ENCODE data around the gene MAPKAPK2.

Gene MAPKAPK2

GRCh38 chr1:206725109-206725963 is 40.6 kb downstream of the MAPKAPK2 start:
- no peak for DNase-seq

DNA sequence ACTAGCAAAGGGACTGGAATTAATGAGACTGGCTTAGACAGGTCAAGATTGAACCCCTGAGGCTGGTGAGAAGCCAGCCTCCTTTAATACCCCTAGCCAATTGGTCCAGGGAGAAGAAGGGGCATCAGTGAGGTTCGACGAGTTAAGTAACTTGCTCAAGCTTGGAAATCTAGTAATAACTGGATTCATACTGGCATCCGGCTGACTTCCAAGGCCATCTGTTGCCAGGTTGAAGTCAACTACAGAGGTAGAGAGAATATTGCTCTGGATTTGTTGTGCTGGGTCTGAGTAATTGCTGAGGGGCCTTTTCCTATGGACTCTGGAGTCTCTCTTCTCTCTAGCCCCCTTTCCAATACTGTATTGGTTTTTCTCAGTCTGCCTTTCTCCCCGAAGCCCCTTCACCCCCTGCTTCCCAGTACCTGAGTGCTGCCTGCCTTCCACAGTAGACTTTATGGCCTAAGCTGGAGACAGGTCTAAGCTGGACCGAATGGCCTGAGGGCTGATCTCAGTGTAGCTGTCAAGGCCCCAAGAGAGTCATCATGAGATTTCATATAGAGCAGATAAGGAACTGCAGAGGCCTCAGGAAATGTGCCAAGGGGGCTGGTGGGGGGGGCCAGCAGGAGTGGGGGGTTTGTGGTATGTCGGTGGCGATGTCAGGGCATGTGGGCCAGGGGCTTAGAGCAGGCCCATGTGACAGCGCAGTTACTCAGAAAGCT is 43.4 kb downstream of the MAPKAPK2 start:
- DNase-seq, result no peak

- no peak for DNase-seq
Measured at GRCh38 chr1:206728697-206728987, 43.9 kb downstream of the MAPKAPK2 start.

DNA sequence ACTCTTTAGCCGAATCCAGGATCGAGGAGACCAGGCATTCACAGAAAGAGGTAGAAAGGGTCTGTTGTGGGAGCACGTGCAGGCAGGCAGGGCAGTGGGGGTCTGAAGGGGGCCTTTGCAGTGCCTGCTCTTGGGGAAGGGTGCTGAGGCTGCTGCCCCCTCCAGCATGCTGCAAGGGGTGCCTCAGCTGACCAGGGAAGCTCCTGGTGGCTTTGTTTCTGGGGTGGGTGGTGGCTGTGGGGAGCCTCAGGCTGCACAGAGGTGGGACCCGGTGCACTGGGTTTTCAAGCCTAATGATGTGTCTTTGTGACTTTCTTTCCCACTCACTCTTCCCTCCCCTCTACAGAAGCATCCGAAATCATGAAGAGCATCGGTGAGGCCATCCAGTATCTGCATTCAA is 44.3 kb downstream of the MAPKAPK2 start:
- no peak for DNase-seq

GRCh38 chr1:206729507-206729906 is 44.8 kb downstream of the MAPKAPK2 start:
- no peak for DNase-seq

DNA sequence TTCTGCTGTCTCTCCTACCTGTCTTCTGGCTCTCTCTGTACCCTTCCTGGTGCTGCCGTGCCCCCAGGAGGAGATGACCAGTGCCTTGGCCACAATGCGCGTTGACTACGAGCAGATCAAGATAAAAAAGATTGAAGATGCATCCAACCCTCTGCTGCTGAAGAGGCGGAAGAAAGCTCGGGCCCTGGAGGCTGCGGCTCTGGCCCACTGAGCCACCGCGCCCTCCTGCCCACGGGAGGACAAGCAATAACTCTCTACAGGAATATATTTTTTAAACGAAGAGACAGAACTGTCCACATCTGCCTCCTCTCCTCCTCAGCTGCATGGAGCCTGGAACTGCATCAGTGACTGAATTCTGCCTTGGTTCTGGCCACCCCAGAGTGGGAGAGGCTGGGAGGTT is 47.8 kb downstream of the MAPKAPK2 start:
- DNase-seq, result no peak

DNA sequence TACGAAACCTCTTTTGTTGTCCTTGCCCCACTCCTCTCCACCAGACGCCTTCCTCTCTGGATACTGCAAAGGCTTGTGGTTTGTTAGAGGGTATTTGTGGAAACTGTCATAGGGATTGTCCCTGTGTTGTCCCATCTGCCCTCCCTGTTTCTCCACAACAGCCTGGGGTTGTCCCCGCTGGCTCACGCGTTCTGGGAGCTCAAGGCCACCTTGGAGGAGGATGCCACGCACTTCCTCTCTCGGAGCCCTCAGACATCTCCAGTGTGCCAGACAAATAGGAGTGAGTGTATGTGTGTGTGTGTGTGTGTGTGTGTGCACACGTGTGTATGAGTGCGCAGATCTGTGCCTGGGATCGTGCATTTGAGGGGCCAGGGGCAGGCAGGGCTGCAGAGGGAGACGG is 48.3 kb downstream of the MAPKAPK2 start:
- no peak for DNase-seq

DNA sequence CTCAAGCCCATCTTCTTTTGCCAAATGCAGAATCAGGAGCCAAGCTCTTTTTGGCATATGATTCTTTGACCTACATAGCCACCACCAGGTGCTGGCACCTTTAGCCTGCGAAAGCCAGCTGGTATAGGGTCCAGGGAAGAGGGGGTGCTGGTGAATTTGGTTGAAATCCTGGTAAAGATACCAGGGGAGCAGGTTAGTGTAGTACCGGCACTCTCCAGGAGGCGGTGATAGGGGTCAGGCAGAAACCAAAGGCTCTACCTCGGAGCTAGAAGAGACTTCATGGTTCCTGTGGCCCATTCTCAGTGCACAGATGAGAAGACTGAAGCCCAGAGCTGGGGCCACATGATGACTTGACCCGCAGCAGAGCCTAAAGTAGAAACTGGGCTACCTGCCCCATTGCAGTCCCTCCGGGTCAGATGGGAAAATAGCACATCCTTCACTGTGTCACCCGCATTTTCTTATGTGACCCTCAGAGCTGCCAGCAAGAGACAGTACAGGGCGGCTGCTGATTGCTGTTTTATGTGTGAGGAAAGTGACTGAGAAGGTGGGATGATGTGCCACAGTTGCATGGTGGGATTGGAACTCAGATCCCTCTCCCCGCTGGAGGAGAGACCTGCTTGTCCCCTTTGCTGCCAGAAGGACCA is 49.9 kb downstream of the MAPKAPK2 start:
- peak; percentile 12 for DNase-seq

DNA sequence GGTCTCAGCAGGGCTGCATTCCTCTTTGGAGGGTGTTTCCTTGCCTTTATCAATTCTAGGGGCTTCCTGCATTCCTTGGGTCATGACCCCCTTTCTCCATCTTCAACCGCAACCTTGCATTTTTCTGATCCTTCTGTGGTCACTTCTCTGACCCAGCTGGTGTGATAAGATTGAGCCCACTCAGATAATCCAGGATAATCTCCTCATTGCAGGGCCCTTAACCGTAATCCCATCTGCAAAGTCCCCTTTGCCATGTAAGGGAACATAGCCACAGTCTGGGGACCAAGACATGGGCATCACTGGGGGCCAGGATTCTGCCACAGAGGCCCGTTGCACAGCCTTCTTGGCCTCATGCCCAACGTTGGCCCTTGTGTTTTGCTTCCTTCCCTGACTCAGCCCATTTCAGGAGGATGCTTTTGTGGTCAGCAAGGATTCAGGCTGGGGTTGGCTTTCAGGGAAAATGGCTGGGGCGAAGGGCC is 50.9 kb downstream of the MAPKAPK2 start:
- DNase-seq, result no peak

DNA sequence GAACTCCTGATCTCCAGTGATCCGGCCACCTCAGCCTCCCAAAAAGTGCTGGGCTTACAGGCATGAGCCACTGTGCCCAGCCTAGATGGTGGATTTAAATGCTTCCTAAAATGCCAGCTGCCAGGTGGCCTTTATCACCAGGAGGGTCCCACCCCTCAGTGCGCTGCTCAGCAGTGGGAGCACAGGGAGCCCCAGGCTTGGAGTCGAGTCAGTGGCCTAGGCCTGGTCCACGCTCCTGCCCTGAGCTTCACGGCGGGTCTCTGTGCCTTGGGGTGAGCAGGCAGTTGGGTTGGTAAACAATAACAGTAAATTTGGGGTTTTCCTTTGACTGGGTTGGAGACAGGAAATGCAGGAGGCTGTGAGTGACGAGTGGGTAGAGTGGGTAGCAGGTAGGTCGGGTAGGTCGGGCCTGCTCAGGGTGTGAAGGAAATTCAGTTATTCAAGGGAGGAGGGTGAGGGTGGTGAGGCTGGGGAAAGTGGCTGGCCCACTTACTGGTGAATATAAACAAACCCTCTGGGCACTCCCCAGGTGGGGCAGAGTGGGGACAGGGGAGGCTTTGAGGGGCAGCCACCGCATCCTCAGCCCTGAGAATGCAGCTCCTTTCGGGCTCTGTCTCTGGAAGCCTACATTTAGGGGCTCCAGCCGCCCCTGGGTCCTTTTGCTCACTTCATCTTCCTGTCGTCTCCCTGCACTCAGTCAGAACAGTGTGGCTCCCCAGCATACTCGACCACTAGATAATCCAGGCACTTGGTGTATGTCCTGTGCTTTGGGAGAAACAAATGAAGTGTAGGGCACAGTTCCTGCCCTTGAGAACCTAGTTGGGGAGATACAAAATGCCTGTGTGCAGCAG is 52.4 kb downstream of the MAPKAPK2 start:
- no peak for DNase-seq

- no peak for DNase-seq
Measured at GRCh38 chr1:206737729-206738201, 53.1 kb downstream of the MAPKAPK2 start.

DNA sequence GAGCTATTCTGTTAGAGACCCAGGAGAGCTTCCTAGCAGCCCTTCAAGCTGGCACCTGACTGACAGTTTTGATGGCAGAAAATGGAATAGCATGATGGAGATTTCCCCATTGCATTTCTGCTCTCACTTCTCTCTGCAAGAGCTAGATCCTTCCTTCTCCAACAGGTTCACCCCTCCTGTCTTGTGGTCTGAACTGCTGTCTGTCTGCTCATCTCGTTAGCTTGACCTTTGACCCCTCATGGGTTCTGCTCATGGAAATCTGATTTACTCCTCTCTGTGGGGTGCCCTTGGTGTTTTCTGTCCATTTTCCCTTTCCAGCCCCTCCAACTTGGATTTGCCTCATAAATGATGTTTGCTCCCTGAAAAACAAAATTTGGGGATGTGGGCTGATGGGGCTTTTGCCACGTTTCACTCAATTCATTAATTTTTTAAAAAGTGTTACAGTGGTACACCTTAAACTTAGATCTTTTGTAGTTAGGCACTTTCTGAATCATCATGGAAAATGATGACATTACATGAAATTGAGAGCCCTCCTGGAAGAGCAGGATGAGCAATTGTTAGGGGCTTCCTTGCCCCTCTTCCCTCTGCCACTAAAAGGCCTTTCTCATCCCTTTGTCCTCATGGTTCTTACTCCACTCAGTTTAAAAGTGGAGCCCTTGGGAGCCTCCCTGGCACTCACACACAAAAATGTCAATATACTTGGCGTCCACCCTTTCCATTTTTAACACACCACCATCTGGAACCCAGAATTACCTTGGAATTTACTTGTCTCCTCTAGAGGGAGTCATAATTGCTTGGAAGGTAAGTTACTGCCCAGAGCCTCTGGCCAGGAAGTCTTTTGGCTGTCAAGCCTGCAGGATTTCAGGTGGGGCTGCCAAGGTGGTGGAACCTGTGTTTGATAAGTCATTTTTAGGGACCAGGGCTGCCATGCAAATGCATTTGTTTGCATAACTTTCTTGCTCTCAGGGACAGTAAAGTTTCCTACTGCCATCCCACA is 54.0 kb downstream of the MAPKAPK2 start:
- peak; percentile 24 for DNase-seq

DNA sequence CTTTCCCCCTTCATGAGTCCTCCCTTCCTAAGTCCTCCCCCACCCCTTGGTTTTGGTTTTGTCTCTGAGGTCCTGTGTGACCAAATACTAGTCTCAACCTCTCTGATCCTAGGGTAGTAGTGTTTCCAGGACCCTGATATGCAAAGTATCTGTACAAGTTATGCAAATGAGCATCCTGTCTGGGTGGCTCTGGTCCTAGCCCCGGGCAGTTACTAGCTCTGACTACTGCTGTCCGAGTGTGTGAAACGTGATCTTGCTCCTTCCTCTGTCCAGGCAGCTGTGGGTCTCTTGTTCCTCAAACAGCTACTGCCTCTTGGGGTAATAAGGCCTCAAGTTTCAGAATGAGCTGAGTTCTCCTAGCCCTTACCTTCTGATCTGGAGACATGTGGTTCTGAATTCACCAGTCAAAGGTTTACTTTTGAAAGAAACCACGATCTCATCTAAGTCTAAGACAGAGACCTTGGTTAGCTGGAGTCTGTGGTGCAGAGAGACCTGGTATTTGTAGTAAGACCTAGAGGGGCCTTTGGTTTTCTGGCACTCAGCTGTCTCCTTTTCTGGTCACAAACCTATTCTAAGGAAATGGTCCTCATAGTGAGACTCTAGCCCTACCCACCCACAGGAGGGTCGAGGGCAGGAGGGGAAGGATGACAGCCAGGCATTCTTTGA is 54.8 kb downstream of the MAPKAPK2 start:
- DNase-seq, result no peak

GRCh38 chr1:206741142-206741701 is 56.5 kb downstream of the MAPKAPK2 start:
- DNase-seq, result no peak

- DNase-seq, result no peak
Measured at GRCh38 chr1:206742719-206743383, 58.1 kb downstream of the MAPKAPK2 start.

DNA sequence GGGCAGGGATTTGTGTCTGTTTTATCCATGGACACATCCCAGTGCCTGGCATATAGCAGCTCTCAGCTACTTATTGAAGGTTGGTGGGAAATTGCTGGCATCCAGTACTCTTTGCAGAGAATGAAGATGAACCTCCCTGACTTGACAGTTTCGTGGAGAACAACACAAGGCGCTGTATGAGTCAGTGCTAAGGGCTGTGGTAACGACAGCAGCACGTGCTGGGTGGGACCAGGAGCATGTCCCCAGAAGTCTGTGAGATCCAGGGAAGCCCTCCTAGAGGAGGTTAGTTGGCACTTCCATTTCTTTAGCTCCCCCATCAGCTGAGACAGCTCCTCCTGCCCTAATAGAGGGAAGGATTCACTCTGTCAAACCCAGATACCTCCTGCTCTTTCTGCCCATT is 60.0 kb downstream of the MAPKAPK2 start:
- DNase-seq, result no peak

GRCh38 chr1:206745301-206745700 is 60.6 kb downstream of the MAPKAPK2 start:
- DNase-seq, result no peak

DNA sequence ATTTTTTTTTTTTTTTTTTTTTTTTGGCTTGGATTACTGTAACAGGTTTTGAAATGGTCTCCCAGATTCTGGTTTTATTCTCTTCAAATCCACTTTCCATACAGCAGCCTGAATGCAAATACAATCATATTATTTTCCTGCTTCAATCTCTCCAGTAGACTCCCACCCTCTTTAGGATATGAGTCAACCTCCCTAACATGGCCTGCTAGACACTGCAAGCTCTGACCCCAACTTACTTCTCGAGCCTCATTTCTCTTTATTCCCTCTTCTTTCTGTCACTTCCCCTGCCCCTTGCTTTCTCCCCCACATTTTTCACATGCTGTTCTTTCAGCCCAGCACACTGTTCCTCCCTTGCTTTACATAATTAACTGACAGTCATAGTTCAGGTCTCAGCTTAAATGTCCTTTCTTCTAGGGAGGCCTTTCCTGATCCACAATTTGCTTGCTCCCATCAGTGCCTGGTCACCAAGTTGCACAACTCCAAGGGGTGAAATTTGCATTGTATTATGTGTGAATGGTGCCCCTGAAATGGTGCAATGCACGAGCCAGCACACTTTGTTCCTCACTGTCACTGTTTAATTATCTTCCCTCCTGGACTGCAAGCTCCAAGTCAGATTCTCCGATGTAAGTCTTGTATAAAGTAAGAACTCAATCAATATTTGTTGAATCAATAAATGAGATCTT is 63.8 kb downstream of the MAPKAPK2 start:
- no peak for DNase-seq

- no peak for DNase-seq
Measured at GRCh38 chr1:206751891-206752290, 67.2 kb downstream of the MAPKAPK2 start.
